GM12865 (cell line): ENCODE results near the gene CPVL.

Experiments used
- DNase-seq: peaks from one replicate; pipeline ENCODE4 v3.0.0; 2010; ENCODE audit warnings: low read depth
- H3K4me3 ChIP-seq: 2 replicates; pipeline ENCODE4 v1.5.1; 2011; ENCODE audit warnings: mild to moderate bottlenecking, low read depth, low read length, control low read depth
- CTCF ChIP-seq: IDR thresholded peaks from 2 replicates; pipeline ENCODE4 v1.5.1; 2011; ENCODE audit warnings: low read length, control low read depth, low read depth, inconsistent platforms; ENCODE audit not compliant: insufficient read depth; ENCODE audit errors: missing control alignments

Gene CPVL

GRCh38 chr7:28998105-28998504 lies 148.2 kb downstream of the CPVL start:
- H3K4me3 ChIP-seq, result no peak overlapping the region
- no peak for TF ChIP-seq CTCF

GRCh38 chr7:28996836-28997235 lies 149.5 kb downstream of the CPVL start:
- no peak for DNase-seq
- H3K4me3 ChIP-seq, result no peak overlapping the region
- TF ChIP-seq CTCF, result no peak

More at GRCh38 chr7:28998105-28998504, 148.2 kb downstream of the CPVL start:
- no peak for DNase-seq

- no peak for DNase-seq
- TF ChIP-seq CTCF, result no peak
Measured at GRCh38 chr7:28993371-28993770, 153.0 kb downstream of the CPVL start.

GRCh38 chr7:28992798-28993197 lies 153.5 kb downstream of the CPVL start:
- no peak for TF ChIP-seq CTCF
- DNase-seq, result no peak
- no peak overlapping the region for H3K4me3 ChIP-seq

More at GRCh38 chr7:28993371-28993770, 153.0 kb downstream of the CPVL start:
- no peak overlapping the region for H3K4me3 ChIP-seq

GRCh38 chr7:28990200-28990960 lies 156.0 kb downstream of the CPVL start:
- TF ChIP-seq CTCF, result no peak
- no peak overlapping the region for H3K4me3 ChIP-seq
- DNase-seq, result no peak

- no peak overlapping the region for H3K4me3 ChIP-seq
- no peak for DNase-seq
- no peak for TF ChIP-seq CTCF
Measured at GRCh38 chr7:28989211-28989980, 156.9 kb downstream of the CPVL start.
